Measurements from ENCODE around the gene ANKS1B.

DNA sequence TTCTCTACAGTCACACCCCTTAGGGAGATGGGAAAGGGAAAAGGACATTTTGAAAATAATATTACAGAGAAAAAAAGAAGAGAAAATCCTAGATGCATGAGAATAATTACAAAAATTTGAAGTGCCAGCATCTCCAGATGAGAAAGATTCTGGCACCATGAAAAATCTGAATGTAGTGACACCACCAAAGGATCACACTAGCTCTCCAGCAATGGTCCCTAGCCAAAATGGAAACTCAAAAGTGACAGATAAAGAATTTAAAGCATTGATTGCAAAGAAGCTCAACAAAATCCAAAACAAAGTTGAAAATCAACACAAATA, 364.6 kb downstream of the ANKS1B start:
- TF ChIP-seq, protein P1, sequence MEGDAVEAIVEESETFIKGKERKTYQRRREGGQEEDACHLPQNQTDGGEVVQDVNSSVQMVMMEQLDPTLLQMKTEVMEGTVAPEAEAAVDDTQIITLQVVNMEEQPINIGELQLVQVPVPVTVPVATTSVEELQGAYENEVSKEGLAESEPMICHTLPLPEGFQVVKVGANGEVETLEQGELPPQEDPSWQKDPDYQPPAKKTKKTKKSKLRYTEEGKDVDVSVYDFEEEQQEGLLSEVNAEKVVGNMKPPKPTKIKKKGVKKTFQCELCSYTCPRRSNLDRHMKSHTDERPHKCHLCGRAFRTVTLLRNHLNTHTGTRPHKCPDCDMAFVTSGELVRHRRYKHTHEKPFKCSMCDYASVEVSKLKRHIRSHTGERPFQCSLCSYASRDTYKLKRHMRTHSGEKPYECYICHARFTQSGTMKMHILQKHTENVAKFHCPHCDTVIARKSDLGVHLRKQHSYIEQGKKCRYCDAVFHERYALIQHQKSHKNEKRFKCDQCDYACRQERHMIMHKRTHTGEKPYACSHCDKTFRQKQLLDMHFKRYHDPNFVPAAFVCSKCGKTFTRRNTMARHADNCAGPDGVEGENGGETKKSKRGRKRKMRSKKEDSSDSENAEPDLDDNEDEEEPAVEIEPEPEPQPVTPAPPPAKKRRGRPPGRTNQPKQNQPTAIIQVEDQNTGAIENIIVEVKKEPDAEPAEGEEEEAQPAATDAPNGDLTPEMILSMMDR (IDR thresholded peaks at IDR 0.05; ENCODE audit: low read length): no peak
- no peak for TF ChIP-seq EZH2 (IDR thresholded peaks at IDR 0.05; ENCODE audit: borderline replicate concordance, low read length)

Data from OCI-LY1 (cell line).